ENCODE data around the gene BLOC1S4. TPM values are rescaled to one million over a fixed set of nuclear protein-coding genes. Genes with fewer than 3 reads are reported as not detected.
"Not testable (repeated sequence)": the region's sequence is repeated elsewhere in the genome, so short reads cannot be mapped to it uniquely, and the experiment has no call there.

BLOC1S4 gene
- total RNA-seq, 3 donors from 2014 or later, result 24.4 to 27.4 (median 26.0) TPM

- Mint-ChIP-seq H3K9me3 (no peaks in the 10 kb centered on the region), H3K36me3 (ENCODE audit: insufficient read depth) (no peaks in the 10 kb centered on the region), H3K4me3 (peak overlapping the region; percentile 61), H3K27me3 (ENCODE audit: low read depth) (peaks cover 2% of the 10 kb centered on the region), H3K4me1 (ENCODE audit: low read depth) (peaks cover 11% of the 10 kb centered on the region)
- no peak for DNase-seq
- ATAC-seq, result no peak
Measured at GRCh38 chr4:6751611-6752485, 35.9 kb downstream of the BLOC1S4 start.

DNA sequence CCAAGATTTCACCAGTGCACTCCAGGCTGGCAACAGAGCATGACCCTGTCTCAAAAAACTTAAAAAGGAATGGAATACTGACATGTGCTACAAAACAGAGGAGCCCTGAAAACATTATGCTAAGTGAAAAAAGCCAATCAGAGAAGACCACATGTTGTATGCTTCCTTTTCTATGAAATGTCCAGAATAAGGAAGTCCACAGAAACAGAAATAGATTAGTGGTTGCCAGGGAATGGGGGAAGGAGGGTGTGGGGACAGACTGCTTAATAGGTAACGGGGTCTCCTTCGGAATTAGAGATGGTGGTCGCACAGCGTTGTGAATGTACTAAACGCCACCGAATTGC lies 36.5 kb downstream of the BLOC1S4 start:
- Mint-ChIP-seq H3K9me3 (no peaks in the 10 kb centered on the region), H3K27me3 (ENCODE audit: low read depth) (no peaks in the 10 kb centered on the region), H3K4me1 (ENCODE audit: low read depth) (peaks cover 11% of the 10 kb centered on the region), H3K4me3 (no peak overlapping the region), H3K36me3 (ENCODE audit: insufficient read depth) (no peaks in the 10 kb centered on the region)
- ATAC-seq (no peak), DNase-seq (no peak)

- no peak for ATAC-seq
- Mint-ChIP-seq H3K36me3 (ENCODE audit: insufficient read depth) (no peaks in the 10 kb centered on the region), H3K4me1 (ENCODE audit: low read depth) (peaks cover 11% of the 10 kb centered on the region), H3K4me3 (no peak overlapping the region), H3K27me3 (ENCODE audit: low read depth) (no peaks in the 10 kb centered on the region), H3K9me3 (no peaks in the 10 kb centered on the region)
- DNase-seq, result no peak
Measured at GRCh38 chr4:6753103-6753560, 37.2 kb downstream of the BLOC1S4 start.

DNA sequence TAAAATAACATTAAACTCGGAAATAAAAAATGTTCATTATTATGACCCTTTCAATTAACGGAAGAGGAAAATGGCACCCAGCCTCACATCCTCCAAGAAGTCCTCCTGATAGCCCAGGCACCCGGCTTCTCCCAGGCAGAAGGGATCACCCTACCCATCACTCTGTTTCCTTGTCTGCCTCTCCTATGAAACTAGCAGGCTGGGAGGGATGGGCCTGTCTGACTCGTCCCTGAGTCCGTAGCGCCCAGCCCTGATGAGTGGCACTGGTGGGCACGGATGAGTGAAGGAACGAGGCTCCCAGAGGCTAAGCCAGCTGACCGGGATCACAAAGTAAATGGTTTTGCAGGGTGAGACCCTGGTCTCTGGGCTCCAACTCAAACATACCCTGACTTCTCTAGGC lies 37.9 kb downstream of the BLOC1S4 start:
- ATAC-seq, result no peak
- Mint-ChIP-seq H3K4me1 (ENCODE audit: low read depth) (peaks cover 11% of the 10 kb centered on the region), H3K4me3 (no peak overlapping the region), H3K27me3 (ENCODE audit: low read depth) (no peaks in the 10 kb centered on the region), H3K9me3 (no peaks in the 10 kb centered on the region), H3K36me3 (ENCODE audit: insufficient read depth) (no peaks in the 10 kb centered on the region)
- no peak for DNase-seq

DNA sequence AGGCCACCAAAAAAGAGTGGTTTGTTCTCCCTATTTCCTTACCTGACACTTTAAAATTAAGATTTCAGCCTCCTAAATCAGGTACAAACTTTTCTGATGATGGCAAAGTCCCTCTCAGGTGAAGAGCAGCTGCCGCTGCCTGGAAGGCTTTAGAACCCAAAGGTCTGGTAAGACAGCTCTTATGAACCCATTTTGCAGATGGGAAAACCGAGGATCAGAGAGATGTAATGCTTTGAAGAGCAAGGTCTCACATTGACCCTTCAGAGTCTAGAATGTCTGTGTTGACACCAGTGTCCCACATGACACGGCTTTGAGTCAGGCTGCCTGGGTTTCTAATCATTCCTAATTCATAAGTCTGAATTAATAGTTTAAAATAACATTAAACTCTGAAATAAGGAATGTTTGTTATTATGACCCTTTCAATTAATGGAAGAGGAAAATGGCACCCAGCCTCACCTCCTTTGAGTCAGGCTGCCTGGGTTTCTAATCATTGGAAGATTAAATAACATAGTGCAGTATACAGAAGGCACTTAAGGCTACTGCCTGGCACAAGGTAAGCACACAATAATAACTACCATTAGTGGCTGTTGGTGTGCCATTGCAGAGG lies 38.6 kb downstream of the BLOC1S4 start:
- Mint-ChIP-seq H3K4me3 (no peak overlapping the region), H3K36me3 (ENCODE audit: insufficient read depth) (no peaks in the 10 kb centered on the region), H3K27me3 (ENCODE audit: low read depth) (no peaks in the 10 kb centered on the region), H3K9me3 (no peaks in the 10 kb centered on the region), H3K4me1 (ENCODE audit: low read depth) (peaks cover 11% of the 10 kb centered on the region)
- ATAC-seq (no peak), DNase-seq (no peak)

- Mint-ChIP-seq H3K4me1 (ENCODE audit: low read depth) (peaks cover 11% of the 10 kb centered on the region), H3K27me3 (ENCODE audit: low read depth) (no peaks in the 10 kb centered on the region), H3K4me3 (no peak overlapping the region), H3K9me3 (no peaks in the 10 kb centered on the region), H3K36me3 (ENCODE audit: insufficient read depth) (no peaks in the 10 kb centered on the region)
- no peak for DNase-seq
- no peak for ATAC-seq
Measured at GRCh38 chr4:6755088-6755753, 39.2 kb downstream of the BLOC1S4 start.

DNA sequence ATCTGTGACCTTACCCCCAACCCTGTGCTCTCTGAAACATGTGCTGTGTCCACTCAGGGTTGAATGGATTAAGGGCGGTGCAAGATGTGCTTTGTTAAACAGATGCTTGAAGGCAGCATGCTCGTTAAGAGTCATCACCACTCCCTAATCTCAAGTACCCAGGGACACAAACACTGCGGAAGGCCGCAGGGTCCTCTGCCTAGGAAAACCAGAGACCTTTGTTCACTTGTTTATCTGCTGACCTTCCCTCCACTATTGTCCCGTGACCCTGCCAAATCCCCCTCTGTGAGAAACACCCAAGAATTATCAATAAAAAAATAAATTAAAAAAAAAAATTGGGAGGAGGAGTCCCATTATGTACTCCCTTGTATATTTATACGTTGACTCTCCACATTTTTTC lies 40.4 kb downstream of the BLOC1S4 start:
- not testable (repeated sequence) for H3K27me3 Mint-ChIP-seq (ENCODE audit: low read depth); H3K4me3 Mint-ChIP-seq; H3K36me3 Mint-ChIP-seq (ENCODE audit: insufficient read depth)

GRCh38 chr4:6758728-6759127 lies 42.8 kb downstream of the BLOC1S4 start:
- Mint-ChIP-seq H3K4me3 (no peak overlapping the region), H3K9me3 (no peaks in the 10 kb centered on the region), H3K36me3 (ENCODE audit: insufficient read depth) (no peaks in the 10 kb centered on the region), H3K4me1 (ENCODE audit: low read depth) (peaks cover 3% of the 10 kb centered on the region), H3K27me3 (ENCODE audit: low read depth) (no peaks in the 10 kb centered on the region)
- ATAC-seq, result no peak
- DNase-seq, result no peak

More for the DNA sequence above, 40.4 kb downstream of the BLOC1S4 start:
- H3K9me3 Mint-ChIP-seq; DNase-seq; H3K4me1 Mint-ChIP-seq (ENCODE audit: low read depth); ATAC-seq: not testable (repeated sequence)

DNA sequence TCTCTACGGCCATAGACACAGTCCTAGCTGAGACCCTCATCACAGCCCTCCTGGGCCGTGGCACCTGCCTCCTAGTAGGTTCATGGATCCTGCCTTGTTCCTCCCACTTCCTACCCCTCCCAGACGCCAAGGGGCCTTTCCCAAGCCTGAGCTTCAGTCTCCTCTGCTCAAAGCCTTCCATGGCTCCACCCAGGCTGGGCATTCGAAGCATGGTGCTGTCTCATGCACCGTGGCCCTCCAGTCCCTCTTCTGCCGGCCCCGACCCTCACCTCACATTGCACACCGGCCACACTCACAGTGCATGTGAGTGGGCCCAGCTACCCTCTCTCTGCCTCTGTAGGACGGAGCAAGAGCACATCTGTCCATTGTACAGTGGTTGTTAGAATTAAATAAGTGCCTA lies 44.9 kb downstream of the BLOC1S4 start:
- Mint-ChIP-seq H3K4me3 (no peak overlapping the region), H3K4me1 (ENCODE audit: low read depth) (peaks cover 3% of the 10 kb centered on the region), H3K36me3 (ENCODE audit: insufficient read depth) (no peaks in the 10 kb centered on the region), H3K9me3 (no peaks in the 10 kb centered on the region), H3K27me3 (ENCODE audit: low read depth) (no peaks in the 10 kb centered on the region)
- DNase-seq (no peak), ATAC-seq (no peak)

GRCh38 chr4:6761649-6762615 lies 46.0 kb downstream of the BLOC1S4 start:
- Mint-ChIP-seq H3K4me1 (ENCODE audit: low read depth) (peaks cover 3% of the 10 kb centered on the region), H3K9me3 (no peaks in the 10 kb centered on the region), H3K4me3 (no peak overlapping the region), H3K36me3 (ENCODE audit: insufficient read depth) (no peaks in the 10 kb centered on the region), H3K27me3 (ENCODE audit: low read depth) (no peaks in the 10 kb centered on the region)
- DNase-seq, result no peak
- ATAC-seq, result peak in 1 of 2 donors; percentile 37

DNA sequence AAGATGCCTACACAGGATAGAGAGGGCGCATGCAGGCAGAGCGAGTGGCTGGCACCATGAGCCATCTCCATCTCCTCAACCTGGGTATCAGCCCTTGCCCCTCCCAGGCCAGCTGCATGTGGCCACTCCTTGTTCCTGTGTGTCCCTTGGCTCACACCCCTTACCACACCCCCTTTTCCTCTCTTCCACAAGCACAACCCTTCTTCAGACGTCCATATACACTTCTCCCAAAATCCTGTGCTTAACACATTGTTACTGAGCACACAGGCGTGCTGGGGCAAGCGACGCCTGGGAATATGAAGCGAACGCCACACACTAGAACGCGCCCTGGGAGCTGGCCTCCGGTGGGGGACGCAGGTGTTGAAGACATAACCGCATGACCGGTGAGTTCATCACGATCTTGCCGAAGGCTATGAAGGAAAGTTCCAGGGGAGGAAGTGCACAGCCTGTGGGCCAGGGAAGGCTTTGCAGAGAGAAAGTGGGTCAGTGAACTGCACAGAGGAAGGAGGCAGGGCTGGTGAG lies 47.4 kb downstream of the BLOC1S4 start:
- Mint-ChIP-seq H3K27me3 (ENCODE audit: low read depth) (no peaks in the 10 kb centered on the region), H3K9me3 (no peaks in the 10 kb centered on the region), H3K4me3 (no peak overlapping the region), H3K4me1 (ENCODE audit: low read depth) (peaks cover 6% of the 10 kb centered on the region), H3K36me3 (ENCODE audit: insufficient read depth) (no peaks in the 10 kb centered on the region)
- ATAC-seq (no peak), DNase-seq (no peak)

DNA sequence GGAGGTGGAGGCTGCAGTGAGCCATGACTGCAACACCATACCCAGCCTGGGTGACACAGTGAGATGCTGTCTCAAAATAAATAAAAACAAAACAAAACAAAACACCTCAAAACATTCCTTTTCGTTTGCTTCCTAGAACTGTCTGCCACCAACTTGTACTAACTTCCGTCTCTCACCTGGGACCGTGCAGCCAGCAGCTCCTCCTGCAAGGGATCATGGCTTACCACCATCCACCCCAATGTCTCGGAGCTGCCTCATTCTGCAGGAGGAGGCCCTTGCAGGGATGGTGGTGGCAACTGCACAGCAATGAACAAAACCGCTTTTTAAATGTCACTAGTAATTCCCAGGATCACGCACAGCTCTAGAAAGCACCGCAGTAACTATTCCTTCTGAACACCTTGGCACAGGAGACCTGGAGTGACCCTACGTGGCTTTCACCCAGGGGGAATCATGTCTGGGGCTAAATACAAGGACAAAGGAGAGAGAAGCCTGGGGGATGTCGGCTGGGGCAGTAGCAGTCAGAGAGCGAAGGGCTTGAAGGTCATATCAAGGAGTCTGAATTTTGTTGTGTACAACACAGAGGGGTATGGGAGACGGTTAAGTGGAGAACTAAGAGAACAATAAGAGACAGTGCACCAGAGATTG lies 49.1 kb downstream of the BLOC1S4 start:
- H3K4me3 Mint-ChIP-seq, result no peak overlapping the region
- ATAC-seq, result no peak
- no peaks in the 10 kb centered on the region for H3K36me3 Mint-ChIP-seq (ENCODE audit: insufficient read depth)
- no peaks in the 10 kb centered on the region for H3K27me3 Mint-ChIP-seq (ENCODE audit: low read depth)
- no peaks in the 10 kb centered on the region for H3K9me3 Mint-ChIP-seq
- no peak for DNase-seq
- peaks cover 20% of the 10 kb centered on the region for H3K4me1 Mint-ChIP-seq (ENCODE audit: low read depth)

GRCh38 chr4:6765703-6766102 lies 49.7 kb downstream of the BLOC1S4 start:
- DNase-seq (no peak), ATAC-seq (no peak)
- no peaks in the 10 kb centered on the region for H3K36me3 Mint-ChIP-seq (ENCODE audit: insufficient read depth)
- peaks cover 20% of the 10 kb centered on the region for H3K4me1 Mint-ChIP-seq (ENCODE audit: low read depth)
- H3K27me3 Mint-ChIP-seq (ENCODE audit: low read depth), result no peaks in the 10 kb centered on the region
- no peaks in the 10 kb centered on the region for H3K9me3 Mint-ChIP-seq
- no peak overlapping the region for H3K4me3 Mint-ChIP-seq
